Mucosa of rectum (tissue), 2 donors: ENCODE results near the gene TNIK.

Source experiments
- H3K27ac ChIP-seq, 2 donors: one replicate each; pipeline ENCODE4 v1.7.0; 2013; ENCODE audit warnings: inconsistent platforms in 2 of 2, low read depth in 2 of 2, low read length in 2 of 2
- H3K27me3 ChIP-seq, 2 donors: one replicate each; pipeline ENCODE4 v1.7.0; 2013; ENCODE audit warnings: low read length in 2 of 2; ENCODE audit not compliant: control insufficient read depth in 2 of 2, insufficient read depth in 2 of 2
- H3K36me3 ChIP-seq, 2 donors: one replicate each; pipeline ENCODE4 v1.7.0; 2013; ENCODE audit warnings: low read length in 2 of 2; ENCODE audit not compliant: control insufficient read depth in 2 of 2, insufficient read depth in 2 of 2
- H3K4me1 ChIP-seq, 2 donors: one replicate each; pipeline ENCODE4 v1.7.0; 2013; ENCODE audit warnings: low read length in 2 of 2, mild to moderate bottlenecking in 1 of 2; ENCODE audit not compliant: control insufficient read depth in 2 of 2, insufficient read depth in 2 of 2
- H3K4me3 ChIP-seq, 2 donors: one replicate each; pipeline ENCODE4 v1.7.0; 2013; ENCODE audit warnings: low read length in 2 of 2
- H3K9ac ChIP-seq, 2 donors: one replicate each; pipeline ENCODE4 v1.7.0; 2013; ENCODE audit warnings: low read length in 2 of 2, low read depth in 1 of 2, mild to moderate bottlenecking in 1 of 2
- H3K9me3 ChIP-seq, 2 donors: one replicate each; pipeline ENCODE4 v1.7.0; 2013; ENCODE audit warnings: low read length in 2 of 2; ENCODE audit not compliant: control insufficient read depth in 2 of 2
- donor health status: healthy.
- donor health status: Normal muscosa, but diverticular disease.

The TNIK gene

DNA sequence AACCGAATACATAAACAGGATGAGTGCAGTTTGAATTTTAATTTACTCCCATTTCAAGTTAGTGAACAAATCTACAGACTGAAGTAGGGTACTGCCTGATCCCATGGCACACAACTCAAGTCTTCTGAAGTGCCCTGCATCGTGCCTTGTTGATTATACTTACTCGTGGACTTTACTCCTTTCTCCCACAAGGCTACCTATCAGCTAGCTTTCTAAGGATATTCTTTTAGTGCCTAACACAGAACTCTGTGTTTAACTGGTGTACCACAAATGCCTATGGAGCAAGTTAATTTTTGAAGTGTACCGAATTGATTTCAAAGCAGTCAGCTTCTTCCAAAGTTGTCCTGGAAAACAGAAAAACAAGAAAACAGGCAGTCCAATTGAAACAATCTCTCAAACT, 119.8 kb downstream of the TNIK start:
- H3K4me3 ChIP-seq: no peak overlapping the region
- no peak overlapping the region for H3K27ac ChIP-seq
- no peak overlapping the region for H3K9ac ChIP-seq
- no peaks in the 10 kb centered on the region for H3K36me3 ChIP-seq
- peaks cover 9% of the 10 kb centered on the region in 2 donors for H3K4me1 ChIP-seq
- H3K27me3 ChIP-seq: no peaks in the 10 kb centered on the region
- H3K9me3 ChIP-seq: no peaks in the 10 kb centered on the region

DNA sequence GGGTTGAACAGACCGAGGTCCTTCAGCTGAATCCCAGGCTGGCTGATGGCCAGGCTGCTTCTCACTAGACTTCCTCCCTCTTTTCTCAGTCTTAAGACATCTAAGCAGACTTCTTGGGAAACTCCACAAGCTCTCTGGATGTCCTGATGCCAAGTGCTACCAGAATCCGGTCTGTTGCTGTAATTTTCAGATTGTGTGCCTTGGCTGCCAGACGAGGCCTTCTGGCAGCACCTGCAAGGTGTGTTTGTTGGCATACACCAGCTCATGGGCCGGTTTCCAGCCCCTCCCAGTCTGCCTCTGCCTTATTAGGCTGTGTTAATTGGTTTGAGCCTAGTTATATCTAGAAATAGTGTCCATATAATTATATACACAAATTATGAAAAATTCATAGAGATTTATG, 120.6 kb downstream of the TNIK start:
- H3K9me3 ChIP-seq: no peaks in the 10 kb centered on the region
- no peak overlapping the region for H3K4me3 ChIP-seq
- peaks cover 9% of the 10 kb centered on the region in 2 donors for H3K4me1 ChIP-seq
- no peaks in the 10 kb centered on the region for H3K36me3 ChIP-seq
- peak overlapping the region in 1 of 2 donors; percentile 25 for H3K27ac ChIP-seq
- no peak overlapping the region for H3K9ac ChIP-seq
- H3K27me3 ChIP-seq: no peaks in the 10 kb centered on the region

DNA sequence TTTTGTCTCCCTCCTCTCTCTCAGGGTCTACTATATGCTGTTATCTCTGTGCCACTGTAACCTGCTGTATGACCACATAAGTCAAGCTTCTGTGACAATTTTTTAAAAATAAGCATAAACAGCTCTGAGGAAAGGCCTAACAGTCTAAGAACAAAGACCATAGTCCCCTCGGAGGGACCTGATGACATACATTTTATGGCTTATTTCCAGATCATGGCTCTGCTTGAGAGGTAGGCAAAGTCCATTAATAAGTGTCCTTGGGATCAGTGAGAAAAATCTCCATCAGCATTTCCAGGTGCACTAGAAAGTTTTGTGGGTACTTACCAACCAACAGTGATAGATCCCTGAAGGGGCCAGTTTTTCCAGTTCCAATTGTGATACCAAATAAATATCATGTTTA, 123.8 kb downstream of the TNIK start:
- no peaks in the 10 kb centered on the region for H3K27me3 ChIP-seq
- no peak overlapping the region for H3K4me3 ChIP-seq
- no peak overlapping the region for H3K9ac ChIP-seq
- H3K36me3 ChIP-seq: no peaks in the 10 kb centered on the region
- peaks cover 9 to 12% of the 10 kb centered on the region in 2 donors for H3K4me1 ChIP-seq
- H3K9me3 ChIP-seq: no peaks in the 10 kb centered on the region
- no peak overlapping the region for H3K27ac ChIP-seq

GRCh38 chr3:171335559-171335958, 124.6 kb downstream of the TNIK start:
- H3K4me1 ChIP-seq: peaks cover 9 to 11% of the 10 kb centered on the region in 2 donors
- H3K4me3 ChIP-seq: no peak overlapping the region
- no peaks in the 10 kb centered on the region for H3K9me3 ChIP-seq
- H3K27ac ChIP-seq: no peak overlapping the region
- no peaks in the 10 kb centered on the region for H3K36me3 ChIP-seq
- no peak overlapping the region for H3K9ac ChIP-seq
- H3K27me3 ChIP-seq: no peaks in the 10 kb centered on the region

- H3K36me3 ChIP-seq: no peaks in the 10 kb centered on the region
- H3K9ac ChIP-seq: no peak overlapping the region
- no peak overlapping the region for H3K27ac ChIP-seq
- H3K9me3 ChIP-seq: no peaks in the 10 kb centered on the region
- H3K4me3 ChIP-seq: no peak overlapping the region
- H3K27me3 ChIP-seq: no peaks in the 10 kb centered on the region
- H3K4me1 ChIP-seq: peaks cover 5 to 6% of the 10 kb centered on the region in 2 donors
Observed at GRCh38 chr3:171334465-171334811, 125.8 kb downstream of the TNIK start.

- no peak overlapping the region for H3K4me3 ChIP-seq
- H3K27ac ChIP-seq: no peak overlapping the region
- H3K27me3 ChIP-seq: no peaks in the 10 kb centered on the region
- H3K36me3 ChIP-seq: no peaks in the 10 kb centered on the region
- H3K9ac ChIP-seq: no peak overlapping the region
- no peaks in the 10 kb centered on the region for H3K9me3 ChIP-seq
- H3K4me1 ChIP-seq: peaks cover 0 to 4% of the 10 kb centered on the region in 2 donors
Observed at GRCh38 chr3:171333784-171334464, 126.3 kb downstream of the TNIK start.

- Histone ChIP-seq H3K4me1 (peaks cover 0 to 4% of the 10 kb centered on the region in 2 donors), H3K27me3 (no peaks in the 10 kb centered on the region), H3K4me3 (no peak overlapping the region), H3K27ac (no peak overlapping the region), H3K9ac (no peak overlapping the region), H3K9me3 (no peaks in the 10 kb centered on the region), H3K36me3 (no peaks in the 10 kb centered on the region)
Observed at GRCh38 chr3:171330938-171331337, 129.3 kb downstream of the TNIK start.

DNA sequence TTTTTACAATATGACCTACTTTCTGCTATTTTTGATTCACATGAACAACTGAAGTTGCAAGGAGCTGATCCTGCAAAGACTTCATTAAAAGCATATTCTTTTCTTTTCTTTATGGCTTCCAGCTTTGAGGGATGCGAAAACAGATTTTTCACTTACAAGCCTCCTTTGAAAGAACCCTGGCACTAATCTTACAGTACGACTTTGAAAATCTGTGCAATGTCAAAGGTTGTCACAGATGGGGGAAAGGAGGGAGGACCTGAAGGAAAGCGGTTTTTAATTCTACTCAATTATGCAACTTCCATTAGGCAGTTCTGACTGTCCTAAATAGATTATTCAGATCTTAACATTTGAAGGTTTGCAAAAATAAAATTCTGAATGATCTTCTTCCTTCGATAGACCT, 130.5 kb downstream of the TNIK start:
- Histone ChIP-seq H3K4me1 (peaks cover 0 to 4% of the 10 kb centered on the region in 2 donors), H3K27ac (no peak overlapping the region)

DNA sequence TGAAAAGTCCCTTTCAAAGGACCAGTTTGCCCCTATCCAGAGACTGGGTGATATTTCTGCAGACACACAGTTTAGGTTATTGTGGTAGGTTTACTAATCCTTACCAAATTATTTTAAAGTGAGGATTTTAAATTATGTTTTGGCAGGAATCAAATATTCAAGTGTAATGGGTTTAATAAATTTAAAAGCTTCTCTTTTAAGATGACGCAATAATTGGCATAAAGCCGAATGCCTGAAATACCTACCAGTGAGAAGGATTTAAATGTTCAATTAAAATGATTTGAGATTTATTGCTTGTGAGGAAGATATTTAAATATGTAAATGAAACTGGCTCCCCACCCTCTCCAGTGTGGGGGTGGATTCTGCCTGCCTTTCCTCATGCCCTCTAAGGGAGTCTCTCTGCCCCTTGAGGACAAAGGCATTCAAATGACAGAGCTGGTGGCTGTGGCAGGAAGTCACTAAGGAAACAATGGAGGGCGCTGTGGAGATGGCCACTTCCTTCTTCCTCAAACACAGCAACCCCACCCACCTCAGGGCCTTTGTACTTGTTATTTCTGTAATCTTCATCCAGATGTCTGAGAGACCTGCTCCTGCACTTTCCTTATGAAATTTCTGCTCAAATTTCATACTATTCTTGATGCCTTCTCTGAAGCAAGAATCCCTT, 131.7 kb downstream of the TNIK start:
- no peak overlapping the region for H3K27ac ChIP-seq
- H3K9ac ChIP-seq: no peak overlapping the region
- no peaks in the 10 kb centered on the region for H3K36me3 ChIP-seq
- H3K27me3 ChIP-seq: no peaks in the 10 kb centered on the region
- no peaks in the 10 kb centered on the region for H3K4me1 ChIP-seq
- no peaks in the 10 kb centered on the region for H3K9me3 ChIP-seq
- no peak overlapping the region for H3K4me3 ChIP-seq

More for the DNA sequence above, 130.5 kb downstream of the TNIK start:
- no peaks in the 10 kb centered on the region for H3K36me3 ChIP-seq
- no peak overlapping the region for H3K9ac ChIP-seq
- no peak overlapping the region for H3K4me3 ChIP-seq
- H3K9me3 ChIP-seq: no peaks in the 10 kb centered on the region
- no peaks in the 10 kb centered on the region for H3K27me3 ChIP-seq

- H3K4me1 ChIP-seq: no peaks in the 10 kb centered on the region
- no peak overlapping the region for H3K9ac ChIP-seq
- no peaks in the 10 kb centered on the region for H3K36me3 ChIP-seq
- no peaks in the 10 kb centered on the region for H3K27me3 ChIP-seq
- H3K4me3 ChIP-seq: no peak overlapping the region
- H3K9me3 ChIP-seq: no peaks in the 10 kb centered on the region
- H3K27ac ChIP-seq: no peak overlapping the region
Observed at GRCh38 chr3:171327441-171328174, 132.6 kb downstream of the TNIK start.
